Suprapubic skin (tissue), 4 donors: ENCODE measurements around the gene RAD9A.

Experiments used
- EP300 ChIP-seq: sonication (generic); formaldehyde crosslinking; IDR thresholded peaks from one replicate; pipeline ENCODE4 v1.6.1; 2017; ENCODE audit warnings: antibody characterized with exemption
- POLR2A ChIP-seq, 2 donors: fragments of 450-650 bp; IDR thresholded peaks; one replicate each; pipeline ENCODE4 v1.6.1; 2017; ENCODE audit warnings: antibody characterized with exemption in 2 of 2, mild to moderate bottlenecking in 2 of 2, moderate library complexity in 2 of 2
- POLR2AphosphoS5 ChIP-seq, 3 donors: sonication (generic); formaldehyde crosslinking; IDR thresholded peaks; one replicate each; pipeline ENCODE4 v1.6.1; 2017; ENCODE audit warnings: antibody characterized with exemption in 3 of 3
- TF ChIP-seq, protein P1 (sequence below), 2 donors: fragments of 200-600 bp in 1 of 2; fragments of 450-650 bp in 1 of 2; sonication (generic) in 1 of 2; IDR thresholded peaks; one replicate each; pipeline ENCODE4 v1.5.1; 2016 to 2019; ENCODE audit warnings: antibody characterized with exemption in 2 of 2, mild to moderate bottlenecking in 1 of 2, moderate library complexity in 1 of 2

DNA sequence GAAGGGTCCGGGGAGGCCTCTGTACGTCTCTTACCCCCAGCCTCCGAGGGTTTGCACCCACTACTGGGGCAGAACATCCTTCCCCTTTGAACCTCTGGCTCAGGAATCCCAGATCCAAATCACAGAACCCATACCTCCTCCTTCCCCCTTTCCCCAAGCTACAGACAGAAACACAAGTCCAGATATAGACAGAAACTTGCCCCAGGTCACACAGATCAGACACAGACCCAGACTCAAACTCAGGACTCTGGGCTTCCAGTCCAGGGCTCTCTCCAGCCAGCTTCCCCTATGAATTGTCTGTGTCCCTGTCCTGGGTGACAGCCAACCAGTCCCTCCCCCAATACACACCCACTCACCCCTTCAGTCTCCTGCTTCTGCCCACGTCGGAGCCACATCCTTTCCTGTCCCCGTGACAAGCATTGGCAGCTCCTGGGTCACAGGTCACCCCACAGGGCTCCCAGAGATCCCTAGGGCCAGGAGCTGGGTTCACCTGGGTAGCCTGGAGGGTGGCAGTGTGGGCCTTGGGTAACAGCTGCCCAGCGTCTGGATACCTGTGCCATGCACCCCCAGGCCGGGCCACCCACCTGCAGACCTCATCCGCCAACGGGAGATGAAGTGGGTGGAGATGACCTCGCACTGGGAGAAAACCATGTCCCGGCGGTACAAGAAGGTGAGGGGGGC is 12.9 kb downstream of the RAD9A start:
- TF ChIP-seq, protein P1, sequence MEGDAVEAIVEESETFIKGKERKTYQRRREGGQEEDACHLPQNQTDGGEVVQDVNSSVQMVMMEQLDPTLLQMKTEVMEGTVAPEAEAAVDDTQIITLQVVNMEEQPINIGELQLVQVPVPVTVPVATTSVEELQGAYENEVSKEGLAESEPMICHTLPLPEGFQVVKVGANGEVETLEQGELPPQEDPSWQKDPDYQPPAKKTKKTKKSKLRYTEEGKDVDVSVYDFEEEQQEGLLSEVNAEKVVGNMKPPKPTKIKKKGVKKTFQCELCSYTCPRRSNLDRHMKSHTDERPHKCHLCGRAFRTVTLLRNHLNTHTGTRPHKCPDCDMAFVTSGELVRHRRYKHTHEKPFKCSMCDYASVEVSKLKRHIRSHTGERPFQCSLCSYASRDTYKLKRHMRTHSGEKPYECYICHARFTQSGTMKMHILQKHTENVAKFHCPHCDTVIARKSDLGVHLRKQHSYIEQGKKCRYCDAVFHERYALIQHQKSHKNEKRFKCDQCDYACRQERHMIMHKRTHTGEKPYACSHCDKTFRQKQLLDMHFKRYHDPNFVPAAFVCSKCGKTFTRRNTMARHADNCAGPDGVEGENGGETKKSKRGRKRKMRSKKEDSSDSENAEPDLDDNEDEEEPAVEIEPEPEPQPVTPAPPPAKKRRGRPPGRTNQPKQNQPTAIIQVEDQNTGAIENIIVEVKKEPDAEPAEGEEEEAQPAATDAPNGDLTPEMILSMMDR (IDR thresholded peaks at IDR 0.05): no peak
- no peak for TF ChIP-seq POLR2AphosphoS5 (IDR thresholded peaks at IDR 0.05)
- no peak for TF ChIP-seq POLR2A (IDR thresholded peaks at IDR 0.05)
- TF ChIP-seq EP300: no peak
